ENCODE measurements around the gene PRR22. TPM values are rescaled to one million over a fixed set of nuclear protein-coding genes. Genes with fewer than 3 reads are reported as not detected.

PRR22 gene
- total RNA-seq, 2 experiments from 2014 or later, result 2.3 to 2.4 TPM

DNA sequence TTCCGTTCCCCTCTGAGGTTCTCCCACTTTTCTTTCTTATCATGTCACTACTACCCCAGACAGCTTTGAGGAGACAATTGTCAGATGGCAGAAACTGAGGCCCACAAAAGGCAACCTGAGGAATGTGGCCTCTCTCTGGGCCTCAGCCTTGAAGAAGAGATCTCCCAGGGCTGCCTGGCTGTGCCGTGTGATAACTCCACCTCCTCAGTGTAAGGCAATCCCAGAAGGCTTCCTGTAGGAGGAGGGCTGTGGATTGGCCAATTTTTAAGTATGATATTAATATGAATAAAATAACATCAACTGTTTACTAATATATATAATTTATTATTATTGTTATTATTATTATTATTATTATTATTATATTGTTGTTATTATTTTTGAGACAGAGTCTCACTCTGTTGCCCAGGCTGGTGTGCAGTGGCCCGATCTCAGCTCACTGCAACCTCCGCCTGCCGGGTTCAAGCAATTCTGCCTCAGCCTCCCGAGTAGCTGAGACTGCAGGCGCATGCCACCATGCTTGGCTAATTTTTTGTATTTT, 10.9 kb upstream of the PRR22 start:
- H3K4me3 Mint-ChIP-seq, result no peak overlapping the region
- H3K36me3 Mint-ChIP-seq (ENCODE audit: low read depth), result peaks cover 4% of the 10 kb centered on the region
- CTCF ChIA-PET, result interaction anchor here (0.7 to 1.5 kb wide), 4 partner anchors 9 to 185 kb away, joined by 3 to 6 read pairs (median 4); partner anchors contain the start of gene NRTN
- H3K4me1 Mint-ChIP-seq, result peaks cover 8% of the 10 kb centered on the region
- no peaks in the 10 kb centered on the region for H3K9me3 Mint-ChIP-seq
- DNase-seq, result no peak
- peaks cover 2% of the 10 kb centered on the region for H3K27me3 Mint-ChIP-seq
- no peak overlapping the region for H3K27ac Mint-ChIP-seq
- POLR2A ChIA-PET, result interaction anchor here (1.5 to 3.0 kb wide), 2 partner anchors 9 to 108 kb away, joined by 4 to 6 read pairs; partner anchors contain the start of genes NDUFA11 and NRTN

GRCh38 chr19:5793188-5793587, 8.6 kb upstream of the PRR22 start:
- no peak for DNase-seq

GRCh38 chr19:5792224-5792623, 7.7 kb upstream of the PRR22 start:
- Mint-ChIP-seq H3K4me1 (peaks cover 16% of the 10 kb centered on the region), H3K36me3 (ENCODE audit: low read depth) (peaks cover 21% of the 10 kb centered on the region), H3K4me3 (no peak overlapping the region), H3K9me3 (no peaks in the 10 kb centered on the region), H3K27me3 (no peaks in the 10 kb centered on the region), H3K27ac (no peak overlapping the region)
- ChIA-PET CTCF (interaction anchor here (0.6 to 5.1 kb wide), 2 partner anchors 12 to 329 kb away, joined by 3 to 54 read pairs; no protein-coding TSS in a partner anchor), POLR2A (interaction anchor here (1.9 kb wide), 1 partner anchor 101 kb away, joined by 6 read pairs; no protein-coding TSS in a partner anchor)
- DNase-seq, result no peak

More at GRCh38 chr19:5793188-5793587, 8.6 kb upstream of the PRR22 start:
- ChIA-PET CTCF (interaction anchor here (0.6 to 5.1 kb wide), 6 partner anchors 11 to 511 kb away, joined by 3 to 54 read pairs (median 4); no protein-coding TSS in a partner anchor), POLR2A (interaction anchor here (3.0 kb wide), 1 partner anchor 111 kb away, joined by 6 read pairs; the partner anchor contains the start of gene NDUFA11)
- Mint-ChIP-seq H3K36me3 (ENCODE audit: low read depth) (peaks cover 18% of the 10 kb centered on the region), H3K27me3 (no peaks in the 10 kb centered on the region), H3K4me3 (no peak overlapping the region), H3K4me1 (peaks cover 16% of the 10 kb centered on the region), H3K27ac (no peak overlapping the region), H3K9me3 (no peaks in the 10 kb centered on the region)

- H3K4me1 Mint-ChIP-seq, result peaks cover 16% of the 10 kb centered on the region
- no peaks in the 10 kb centered on the region for H3K27me3 Mint-ChIP-seq
- DNase-seq, result peak; percentile 97
- POLR2A ChIA-PET, result interaction anchor here (0.6 to 2.6 kb wide), 10 partner anchors 8 to 113 kb away, joined by 3 to 17 read pairs (median 4); partner anchors contain the start of genes CATSPERD, LONP1 and NDUFA11
- peak within 1 kb of the TSS; percentile 100 for H3K27ac Mint-ChIP-seq
- H3K9me3 Mint-ChIP-seq, result no peaks in the 10 kb centered on the region
- H3K36me3 Mint-ChIP-seq (ENCODE audit: low read depth), result peaks cover 31% of the 10 kb centered on the region
- H3K4me3 Mint-ChIP-seq, result peak within 1 kb of the TSS; percentile 99
- CTCF ChIA-PET, result interaction anchor here (0.7 to 5.1 kb wide), 7 partner anchors 12 to 113 kb away, joined by 3 to 54 read pairs (median 4); partner anchors contain the start of gene NDUFA11
Measured at GRCh38 chr19:5790559-5791520, 6.3 kb upstream of the PRR22 start, which contains the start of gene DUS3L. Gene DUS3L (minus strand): TSS chr19:5791163. CDS start chr19:5791141, 22 bp downstream.

DNA sequence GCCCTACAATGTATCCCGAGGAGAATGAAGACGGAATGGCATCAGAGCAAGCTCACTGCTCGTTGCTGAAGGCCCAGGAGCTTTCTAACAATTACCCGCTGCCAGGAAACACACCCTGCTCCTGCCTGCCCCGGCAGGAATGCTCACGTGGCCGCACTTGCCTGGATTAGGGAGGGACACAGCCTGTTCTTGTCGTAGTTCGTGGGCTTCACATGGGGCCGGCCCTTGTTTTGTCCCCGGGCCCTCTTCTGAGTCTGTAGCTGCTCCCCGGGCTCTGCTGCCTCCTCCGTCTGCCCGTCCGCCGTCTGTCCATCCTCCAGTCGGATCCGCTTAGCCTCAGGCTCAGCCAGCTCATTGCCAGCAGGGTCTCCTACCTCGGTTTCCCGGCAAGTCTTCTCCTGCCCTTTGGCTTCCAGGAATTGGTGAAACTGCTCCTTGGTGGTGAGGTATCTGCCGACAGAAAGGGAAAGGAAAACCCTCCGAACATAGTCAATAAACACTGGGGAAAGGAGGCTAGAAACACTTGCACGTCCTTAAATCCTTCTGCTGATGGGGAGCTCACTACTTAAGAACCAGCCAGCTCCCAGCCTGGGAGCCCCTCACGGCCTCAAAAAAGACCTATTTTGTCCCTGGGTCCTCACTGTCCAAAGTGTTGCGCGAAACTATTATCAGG, 5.5 kb upstream of the PRR22 start:
- DNase-seq, result no peak
- ChIA-PET CTCF (interaction anchor here (1.1 to 5.1 kb wide), 6 partner anchors 14 to 114 kb away, joined by 3 to 54 read pairs (median 4); partner anchors contain the start of gene NDUFA11), POLR2A (interaction anchor here (0.6 to 2.6 kb wide), 10 partner anchors 9 to 174 kb away, joined by 3 to 17 read pairs (median 4); partner anchors contain the start of genes CATSPERD, LONP1, NDUFA11 and SAFB)
- peaks cover 16% of the 10 kb centered on the region for H3K4me1 Mint-ChIP-seq
- H3K9me3 Mint-ChIP-seq, result no peaks in the 10 kb centered on the region
- H3K36me3 Mint-ChIP-seq (ENCODE audit: low read depth), result peaks cover 34% of the 10 kb centered on the region
- peak overlapping the region; percentile 100 for H3K27ac Mint-ChIP-seq
- peak overlapping the region; percentile 99 for H3K4me3 Mint-ChIP-seq
- H3K27me3 Mint-ChIP-seq, result no peaks in the 10 kb centered on the region

- Mint-ChIP-seq H3K27ac (no peak overlapping the region), H3K36me3 (ENCODE audit: low read depth) (peaks cover 34% of the 10 kb centered on the region), H3K4me1 (peaks cover 16% of the 10 kb centered on the region), H3K4me3 (peak overlapping the region; percentile 46), H3K27me3 (no peaks in the 10 kb centered on the region), H3K9me3 (no peaks in the 10 kb centered on the region)
- ChIA-PET POLR2A (interaction anchor here (1.4 to 2.6 kb wide), 4 partner anchors 9 to 70 kb away, joined by 3 to 17 read pairs (median 9); partner anchors contain the start of genes CATSPERD and LONP1), CTCF (no interaction called here)
- DNase-seq, result no peak
Measured at GRCh38 chr19:5789351-5789761, 4.8 kb upstream of the PRR22 start.

DNA sequence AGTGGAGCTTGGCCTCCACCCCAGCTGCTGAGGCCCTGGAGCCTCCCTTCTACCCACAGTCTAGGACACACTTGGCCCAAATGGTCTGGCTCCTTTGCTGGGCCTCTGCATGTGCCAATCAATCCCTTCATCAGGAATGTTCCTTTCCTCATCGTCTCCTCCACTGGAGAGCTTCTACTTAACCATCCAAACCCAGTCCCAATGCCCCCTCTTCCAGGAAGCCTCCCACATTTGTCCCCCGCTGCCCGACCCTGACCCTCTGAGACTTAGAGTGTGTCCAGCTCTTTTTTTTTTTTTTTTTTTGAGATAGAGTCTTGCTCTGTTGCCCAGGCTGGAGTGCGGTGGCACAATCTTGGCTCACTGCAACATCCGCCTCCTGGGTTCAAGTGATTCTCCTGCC, 3.9 kb upstream of the PRR22 start:
- no peaks in the 10 kb centered on the region for H3K27me3 Mint-ChIP-seq
- no peaks in the 10 kb centered on the region for H3K9me3 Mint-ChIP-seq
- CTCF ChIA-PET, result interaction anchor here (0.8 kb wide), 1 partner anchor 16 kb away, joined by 3 read pairs; the partner anchor contains the start of gene NRTN
- POLR2A ChIA-PET, result interaction anchor here (1.1 kb wide), 1 partner anchor 69 kb away, joined by 3 read pairs; no protein-coding TSS in a partner anchor
- H3K4me1 Mint-ChIP-seq, result peaks cover 16% of the 10 kb centered on the region
- no peak overlapping the region for H3K4me3 Mint-ChIP-seq
- peaks cover 39% of the 10 kb centered on the region for H3K36me3 Mint-ChIP-seq (ENCODE audit: low read depth)
- no peak overlapping the region for H3K27ac Mint-ChIP-seq
- no peak for DNase-seq

DNA sequence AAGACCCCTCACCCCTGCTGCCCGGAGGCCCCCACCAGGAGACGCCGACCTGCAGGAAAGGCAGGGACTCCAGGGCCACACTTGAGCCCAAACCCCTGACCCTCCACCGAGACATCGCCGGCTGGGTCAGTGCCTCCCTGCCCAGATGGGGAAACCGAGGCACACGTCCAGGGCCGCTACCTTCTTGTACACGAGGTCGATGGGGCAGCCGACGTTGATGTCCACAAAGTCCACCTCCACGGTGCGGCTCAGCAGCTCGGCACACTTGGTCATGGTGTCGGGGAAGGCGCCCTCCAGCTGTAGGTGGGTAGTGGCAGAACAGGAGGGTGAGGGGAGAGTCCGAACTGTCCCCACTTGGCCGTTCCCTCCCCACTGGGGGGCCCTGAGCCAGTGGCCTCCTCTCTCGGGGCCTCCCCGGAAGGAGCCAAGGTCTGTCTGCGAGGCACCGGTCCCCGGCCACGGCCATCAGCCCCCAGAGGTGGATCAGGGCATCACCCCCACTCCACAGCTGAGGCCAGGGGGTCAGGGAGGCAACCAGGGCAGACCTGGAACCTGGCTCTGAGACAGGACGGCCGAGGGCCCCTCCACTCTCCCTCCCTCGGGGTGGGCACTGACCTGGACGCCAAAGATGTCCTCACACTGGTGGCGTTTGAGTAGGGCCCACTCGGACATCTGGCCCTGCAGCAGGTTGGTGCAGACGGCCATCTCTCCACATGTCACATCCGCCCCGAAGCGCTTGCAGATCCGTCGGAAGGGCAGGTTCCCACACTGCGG, 3.0 kb upstream of the PRR22 start:
- CTCF ChIA-PET, result interaction anchor here (0.8 kb wide), 1 partner anchor 17 kb away, joined by 3 read pairs; the partner anchor contains the start of gene NRTN
- no peak overlapping the region for H3K4me3 Mint-ChIP-seq
- H3K36me3 Mint-ChIP-seq (ENCODE audit: low read depth), result peaks cover 39% of the 10 kb centered on the region
- no peaks in the 10 kb centered on the region for H3K27me3 Mint-ChIP-seq
- DNase-seq, result no peak
- H3K9me3 Mint-ChIP-seq, result no peaks in the 10 kb centered on the region
- peaks cover 14% of the 10 kb centered on the region for H3K4me1 Mint-ChIP-seq
- H3K27ac Mint-ChIP-seq, result no peak overlapping the region
- POLR2A ChIA-PET, result interaction anchor here (1.1 to 1.4 kb wide), 2 partner anchors 67 to 69 kb away, joined by 3 read pairs; partner anchors contain the start of gene CATSPERD

- Mint-ChIP-seq H3K27ac (no peak overlapping the region), H3K4me3 (no peak overlapping the region), H3K9me3 (no peaks in the 10 kb centered on the region), H3K4me1 (peaks cover 14% of the 10 kb centered on the region), H3K27me3 (no peaks in the 10 kb centered on the region), H3K36me3 (ENCODE audit: low read depth) (peaks cover 39% of the 10 kb centered on the region)
- ChIA-PET CTCF (no interaction called here), POLR2A (interaction anchor here (1.4 kb wide), 1 partner anchor 66 kb away, joined by 3 read pairs; the partner anchor contains the start of gene CATSPERD)
- DNase-seq, result no peak
Measured at GRCh38 chr19:5786593-5787408, 2.3 kb upstream of the PRR22 start.

- POLR2A ChIA-PET, result no interaction called here
- H3K4me3 Mint-ChIP-seq, result no peak overlapping the region
- CTCF ChIA-PET, result no interaction called here
- H3K4me1 Mint-ChIP-seq, result peaks cover 8% of the 10 kb centered on the region
- DNase-seq, result no peak
- H3K36me3 Mint-ChIP-seq (ENCODE audit: low read depth), result peaks cover 35% of the 10 kb centered on the region
- no peak overlapping the region for H3K27ac Mint-ChIP-seq
- no peaks in the 10 kb centered on the region for H3K9me3 Mint-ChIP-seq
- H3K27me3 Mint-ChIP-seq, result no peaks in the 10 kb centered on the region
Measured at GRCh38 chr19:5785423-5785822, 877 bp upstream of the PRR22 start.

All from activated CD4-positive, alpha-beta memory T cell treated with anti-CD3 and anti-CD28 coated beads, Interleukin-2, amount 10 ng/mL, durations not matched to agents 7 days and 5 days (primary cell).